NOMO-1 treated with dmso at 0.1 percent for 144 hours (cell line): ENCODE measurements around the gene INPP5A.

Experiments
- DNase-seq: peaks from one replicate; lab custom pipeline; 2025; ENCODE audit not compliant: unreplicated experiment; lab: John Stamatoyannopoulos, UW

The INPP5A gene

GRCh38 chr10:132610071-132610701, 72.6 kb downstream of the INPP5A start:
- no peak for DNase-seq

- no peak for DNase-seq
These were observed 73.7 kb downstream of the INPP5A start for GRCh38 chr10:132611026-132611910.

- DNase-seq, result no peak
These were observed 74.4 kb downstream of the INPP5A start for GRCh38 chr10:132611986-132612385.

- no peak for DNase-seq
These were observed 75.3 kb downstream of the INPP5A start for GRCh38 chr10:132612571-132613504.

- no peak for DNase-seq
These were observed 76.2 kb downstream of the INPP5A start for GRCh38 chr10:132613566-132614348.

GRCh38 chr10:132614431-132615340, 77.1 kb downstream of the INPP5A start:
- no peak for DNase-seq

- no peak for DNase-seq
These were observed 78.0 kb downstream of the INPP5A start for GRCh38 chr10:132615341-132616169.

GRCh38 chr10:132616170-132616995, 78.8 kb downstream of the INPP5A start:
- DNase-seq, result no peak

GRCh38 chr10:132616996-132617736, 79.6 kb downstream of the INPP5A start:
- no peak for DNase-seq

GRCh38 chr10:132617737-132618052, 80.1 kb downstream of the INPP5A start:
- DNase-seq, result no peak

- no peak for DNase-seq
These were observed 80.8 kb downstream of the INPP5A start for GRCh38 chr10:132618158-132618919.

- DNase-seq, result no peak
These were observed 82.3 kb downstream of the INPP5A start for GRCh38 chr10:132619927-132620326.

- DNase-seq, result no peak
These were observed 86.7 kb downstream of the INPP5A start for GRCh38 chr10:132624061-132624846.

GRCh38 chr10:132624847-132625471, 87.4 kb downstream of the INPP5A start:
- DNase-seq, result no peak

- DNase-seq, result no peak
These were observed 88.6 kb downstream of the INPP5A start for GRCh38 chr10:132626019-132626760.
